ENCODE data around the gene CENPN.

DNA sequence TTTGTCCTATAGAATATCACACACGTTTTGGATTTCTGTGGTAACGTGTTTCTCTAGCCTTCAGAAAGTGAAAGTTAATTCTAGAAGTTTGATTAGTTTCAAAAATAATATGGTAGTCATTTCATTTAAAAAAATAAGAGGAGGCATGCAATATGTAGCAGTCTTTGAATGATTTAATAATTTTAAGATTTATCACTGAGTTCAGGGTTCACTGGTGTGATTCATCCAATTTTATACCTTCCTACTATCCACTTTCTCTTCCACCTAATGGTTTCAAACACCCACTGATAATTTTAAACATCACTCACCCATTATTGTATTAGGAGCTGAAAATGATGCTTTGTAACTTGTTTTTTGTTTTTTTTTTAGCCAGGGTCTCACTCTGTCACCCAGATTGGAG is 42.7 kb upstream of the CENPN start:
- TF ChIP-seq, protein P1, sequence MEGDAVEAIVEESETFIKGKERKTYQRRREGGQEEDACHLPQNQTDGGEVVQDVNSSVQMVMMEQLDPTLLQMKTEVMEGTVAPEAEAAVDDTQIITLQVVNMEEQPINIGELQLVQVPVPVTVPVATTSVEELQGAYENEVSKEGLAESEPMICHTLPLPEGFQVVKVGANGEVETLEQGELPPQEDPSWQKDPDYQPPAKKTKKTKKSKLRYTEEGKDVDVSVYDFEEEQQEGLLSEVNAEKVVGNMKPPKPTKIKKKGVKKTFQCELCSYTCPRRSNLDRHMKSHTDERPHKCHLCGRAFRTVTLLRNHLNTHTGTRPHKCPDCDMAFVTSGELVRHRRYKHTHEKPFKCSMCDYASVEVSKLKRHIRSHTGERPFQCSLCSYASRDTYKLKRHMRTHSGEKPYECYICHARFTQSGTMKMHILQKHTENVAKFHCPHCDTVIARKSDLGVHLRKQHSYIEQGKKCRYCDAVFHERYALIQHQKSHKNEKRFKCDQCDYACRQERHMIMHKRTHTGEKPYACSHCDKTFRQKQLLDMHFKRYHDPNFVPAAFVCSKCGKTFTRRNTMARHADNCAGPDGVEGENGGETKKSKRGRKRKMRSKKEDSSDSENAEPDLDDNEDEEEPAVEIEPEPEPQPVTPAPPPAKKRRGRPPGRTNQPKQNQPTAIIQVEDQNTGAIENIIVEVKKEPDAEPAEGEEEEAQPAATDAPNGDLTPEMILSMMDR (IDR thresholded peaks at IDR 0.05; ENCODE audit: low read length), result no peak
- TF ChIP-seq EZH2phosphoT487 (IDR thresholded peaks at IDR 0.05; ENCODE audit: low read length) (no peak), EZH2 (optimal IDR thresholded peaks at IDR 0.05; ENCODE audit: low read depth, low read length) (no peak)
